HG02943 (cell line): ENCODE data around the gene CCDC74B.
"Not testable (repeated sequence)": the region's sequence is repeated elsewhere in the genome, so short reads cannot be mapped to it uniquely, and the experiment has no call there.

Experiments used
- ATAC-seq: cut with Tn5 transposase; IDR thresholded peaks from one replicate; pipeline ENCODE4 v1.9.1; 2021; ENCODE audit warnings: mild to moderate bottlenecking, low read depth, moderate library complexity; ENCODE audit not compliant: unreplicated experiment

CCDC74B gene

DNA sequence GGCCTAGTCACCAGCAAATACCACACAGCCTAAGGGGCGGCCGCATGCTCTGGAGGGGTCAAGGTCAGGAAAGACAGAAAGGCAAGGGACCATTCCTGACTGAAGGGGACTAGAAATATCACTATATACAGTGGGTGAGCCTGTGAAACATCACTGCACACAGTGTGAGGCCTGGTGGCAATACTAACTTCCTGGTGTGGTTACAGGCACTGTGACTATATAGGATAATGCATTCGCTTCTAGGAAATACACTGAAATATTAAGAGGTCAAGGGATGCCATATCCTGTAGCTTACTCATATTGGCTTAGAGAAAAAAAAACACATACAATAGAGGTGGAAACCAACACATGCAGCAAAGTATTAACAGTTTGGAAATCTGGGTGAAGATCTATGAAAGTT, 24.3 kb upstream of the CCDC74B start:
- ATAC-seq: not testable (repeated sequence)

GRCh38 chr2:130166611-130167010, 21.7 kb upstream of the CCDC74B start:
- not testable (repeated sequence) for ATAC-seq

DNA sequence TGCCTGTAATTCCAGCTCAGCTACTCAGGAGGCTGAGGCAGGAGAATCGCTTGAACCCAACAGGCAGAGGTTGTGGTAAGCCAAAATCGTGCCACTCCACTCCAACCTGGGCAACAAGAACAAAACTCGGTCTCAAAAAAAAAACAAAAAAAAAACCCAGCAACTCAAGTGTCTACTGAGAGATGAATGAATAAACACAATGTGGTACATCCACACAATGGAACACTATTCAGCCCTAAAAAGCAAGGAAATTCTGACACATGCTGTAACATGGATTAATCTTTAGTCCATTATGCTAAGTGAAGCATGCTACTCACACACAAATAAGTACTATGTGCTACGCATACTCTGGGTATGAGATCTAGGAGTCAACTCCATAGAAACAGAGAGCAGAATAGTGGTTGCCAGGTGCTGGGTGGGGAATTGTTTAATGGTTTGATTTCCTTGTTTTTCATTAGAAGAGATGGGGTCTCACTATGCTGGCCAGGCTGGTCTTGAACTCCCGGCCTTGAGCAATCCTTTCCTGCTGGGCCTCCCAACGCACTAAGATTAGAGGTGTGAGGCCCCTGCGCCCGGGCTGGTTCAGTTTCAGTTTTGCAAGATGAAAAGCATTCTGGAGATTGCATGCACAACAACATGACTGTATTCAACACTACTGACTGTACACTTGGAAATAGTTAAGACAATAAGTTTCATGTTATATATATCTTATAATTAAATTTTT, 20.5 kb upstream of the CCDC74B start:
- ATAC-seq: no peak

DNA sequence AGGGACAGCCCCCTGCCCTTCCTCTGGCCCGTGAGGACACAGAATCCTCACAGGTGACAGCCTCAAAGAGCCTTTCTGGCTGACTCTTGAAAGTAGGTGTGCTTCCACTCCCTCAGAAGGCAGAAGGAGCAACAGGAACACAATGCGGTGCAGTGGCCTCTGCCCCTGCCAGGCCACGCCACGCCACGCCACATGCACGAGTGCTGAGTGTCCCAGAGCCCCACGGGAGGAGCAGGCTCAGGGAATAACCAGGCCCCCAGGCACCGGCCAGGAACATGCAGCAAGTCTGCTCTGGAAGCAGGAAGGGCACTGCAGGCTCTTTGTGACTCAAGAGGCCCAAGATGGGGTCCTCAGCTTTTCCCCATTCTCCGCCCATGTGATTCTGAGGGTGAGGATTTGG, 18.1 kb upstream of the CCDC74B start:
- ATAC-seq: no peak

GRCh38 chr2:130162486-130162885, 17.6 kb upstream of the CCDC74B start:
- not testable (repeated sequence) for ATAC-seq

DNA sequence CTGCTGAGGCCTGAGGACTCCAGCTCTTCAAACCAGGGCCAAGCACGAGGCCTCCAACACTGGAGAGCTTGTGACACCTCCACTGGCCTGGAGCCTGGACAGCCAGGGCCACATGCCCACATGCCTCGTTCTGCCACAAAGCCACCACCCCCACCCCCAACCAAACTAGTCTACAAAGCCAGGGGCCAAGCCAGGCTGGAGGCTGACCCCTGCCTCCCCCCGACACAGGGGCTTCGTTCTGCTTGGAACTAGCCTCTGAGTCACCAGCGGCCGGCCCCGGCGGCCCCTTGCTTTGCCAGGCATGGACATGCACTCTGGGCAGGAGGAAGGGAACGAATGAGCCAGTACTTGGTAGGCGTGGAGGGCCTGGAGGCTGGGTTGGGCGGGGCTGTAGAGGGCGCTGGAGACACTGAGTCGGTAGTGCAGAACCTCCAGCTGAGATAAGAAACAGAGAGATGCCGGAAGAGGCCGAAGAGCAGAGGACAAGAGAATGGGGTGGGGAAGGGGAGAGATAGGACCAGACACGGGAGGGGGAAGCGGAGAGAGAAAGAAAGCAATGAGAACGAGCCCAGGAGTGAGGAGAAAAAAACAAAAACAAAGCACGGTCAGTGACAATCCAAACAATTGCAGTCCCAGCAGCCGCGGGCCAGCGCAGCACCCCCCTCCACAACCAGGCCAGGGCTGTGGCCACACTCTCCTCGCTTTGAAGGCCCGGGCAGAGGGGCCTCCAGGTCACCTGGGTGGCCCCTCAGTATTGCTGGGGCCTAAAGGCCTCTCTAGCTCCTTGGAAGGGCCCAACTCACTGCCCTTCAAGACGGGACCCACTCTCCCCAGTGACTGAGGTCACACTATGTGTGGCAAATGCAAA, 16.2 kb upstream of the CCDC74B start:
- not testable (repeated sequence) for ATAC-seq

DNA sequence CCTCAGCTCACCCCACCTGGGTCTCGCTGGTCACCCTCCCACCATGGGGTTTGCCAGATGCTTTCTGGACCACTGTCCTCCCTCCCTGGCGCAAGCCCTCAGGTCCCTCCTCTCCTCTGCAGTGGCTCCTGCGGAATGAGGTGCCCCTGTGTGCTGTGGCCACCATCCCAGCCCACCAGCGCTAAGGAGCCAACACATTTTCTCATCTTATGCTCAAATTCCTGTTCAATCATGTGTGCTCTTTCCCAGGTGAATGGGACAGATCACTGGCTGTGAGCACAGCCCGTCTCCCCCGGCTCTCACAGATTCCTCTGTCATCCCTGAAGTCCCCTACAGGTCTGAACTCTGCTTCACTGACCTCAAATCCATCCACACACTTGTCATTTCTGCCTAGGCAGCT, 15.2 kb upstream of the CCDC74B start:
- no peak for ATAC-seq

GRCh38 chr2:130159376-130159775, 14.5 kb upstream of the CCDC74B start:
- ATAC-seq: not testable (repeated sequence)

GRCh38 chr2:130158631-130159030, 13.7 kb upstream of the CCDC74B start:
- no peak for ATAC-seq

- ATAC-seq: peak; percentile 80
Measured at GRCh38 chr2:130157825-130158514, 13.1 kb upstream of the CCDC74B start.

- ATAC-seq: peak; percentile 46
Measured at GRCh38 chr2:130157354-130157753, 12.4 kb upstream of the CCDC74B start.

DNA sequence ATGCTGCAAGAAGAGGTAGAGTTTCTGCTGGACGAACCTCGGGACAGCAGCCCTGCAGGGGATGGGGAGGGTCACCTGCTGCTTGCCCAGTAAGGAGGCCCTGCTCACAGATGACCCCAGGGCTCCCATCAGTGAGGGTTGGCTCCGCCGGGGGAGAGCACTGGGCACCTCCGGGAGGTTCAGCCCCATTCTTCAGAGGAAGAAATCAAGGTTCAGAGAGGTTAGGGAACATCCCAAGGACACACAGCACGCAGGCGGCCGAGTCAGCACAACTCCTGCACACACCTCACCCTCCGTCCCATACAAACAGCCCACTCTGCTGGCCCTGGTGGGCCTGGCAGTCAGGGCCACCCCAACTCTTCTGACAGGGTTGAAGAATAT, 11.7 kb upstream of the CCDC74B start:
- no peak for ATAC-seq

DNA sequence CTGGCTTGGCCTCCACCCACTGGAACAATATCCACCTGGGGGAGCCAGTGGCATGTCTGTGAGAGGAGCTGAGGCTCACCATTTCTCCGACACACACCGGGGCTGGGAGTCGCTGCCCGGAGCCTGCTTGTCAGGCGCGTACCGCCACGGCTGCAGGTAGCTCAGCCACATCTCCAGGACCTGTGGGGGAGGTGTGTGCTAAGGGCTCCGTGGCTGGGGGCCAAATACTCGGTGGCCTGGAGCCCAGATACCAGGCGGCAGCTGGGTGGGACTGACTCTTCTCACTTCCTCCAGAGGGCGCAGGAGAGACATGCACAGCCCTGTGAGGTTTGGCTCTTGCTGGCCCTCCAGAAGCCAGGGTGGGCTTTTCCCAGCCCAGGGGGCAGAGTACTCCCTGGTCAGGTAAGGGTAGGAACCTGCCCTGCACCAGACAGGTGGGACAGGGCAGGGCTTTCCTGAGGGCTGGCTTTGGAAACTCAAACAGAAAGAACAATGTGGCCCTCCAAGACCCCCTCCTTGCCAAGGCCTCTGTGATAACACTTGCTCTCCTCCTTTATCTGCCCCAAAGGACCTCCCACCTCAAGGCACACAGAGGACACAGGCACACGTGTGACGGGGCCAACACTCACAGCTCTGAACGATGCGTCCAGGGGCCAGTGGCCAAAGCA, 11.2 kb upstream of the CCDC74B start:
- ATAC-seq: not testable (repeated sequence)

- no peak for ATAC-seq
Measured at GRCh38 chr2:130154773-130155765, 10.2 kb upstream of the CCDC74B start.

DNA sequence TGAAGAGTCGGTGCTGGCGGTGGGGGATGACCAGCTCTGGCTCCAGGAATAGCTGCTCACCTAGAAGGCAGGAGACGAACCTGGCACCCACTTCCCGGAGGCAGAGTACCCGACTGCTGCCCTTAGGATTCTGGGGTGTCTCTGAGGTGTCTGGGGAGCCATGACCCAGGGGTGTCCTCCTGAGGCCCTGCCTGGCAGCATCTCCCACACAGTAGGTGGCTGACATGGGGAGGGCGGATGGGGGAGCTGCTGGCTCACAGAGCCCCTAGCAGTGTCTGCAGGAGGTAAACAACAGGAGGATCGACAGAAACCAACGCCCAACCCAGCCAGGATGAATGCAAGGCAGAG, 9.5 kb upstream of the CCDC74B start:
- ATAC-seq: not testable (repeated sequence)

DNA sequence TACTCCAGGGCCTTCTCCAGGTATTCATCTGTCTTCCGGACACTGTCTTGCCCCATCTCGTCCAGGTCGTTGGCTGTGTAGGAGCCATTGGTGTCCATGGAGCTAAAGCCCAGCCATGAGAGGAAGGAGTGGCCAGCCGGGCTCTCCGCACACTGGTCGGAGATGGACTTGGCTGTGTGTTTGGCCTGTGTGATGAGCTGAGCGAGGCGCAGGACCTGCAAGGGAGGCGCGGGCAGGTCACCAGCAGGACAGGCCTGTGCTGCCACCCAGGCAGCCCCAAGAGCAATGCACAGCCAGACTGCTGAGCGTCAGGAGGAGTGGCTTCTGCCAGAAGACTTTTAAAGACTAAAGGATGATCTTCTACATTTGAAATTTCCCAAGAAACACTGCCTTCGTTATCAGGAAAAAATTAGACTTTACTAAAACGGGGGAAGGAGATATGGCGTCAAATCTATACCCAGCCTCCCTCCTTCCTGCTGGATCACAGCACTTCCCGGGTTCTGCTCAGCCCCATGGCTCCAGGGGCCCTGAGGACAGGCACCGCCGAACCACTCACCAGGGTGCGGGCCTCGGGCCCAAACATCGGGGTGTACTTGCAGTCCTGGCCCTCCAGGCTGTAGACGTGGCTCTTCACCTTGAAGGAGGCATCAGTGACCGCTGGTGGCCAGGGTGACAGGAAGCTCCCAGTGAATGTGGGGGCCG, 9.0 kb upstream of the CCDC74B start:
- ATAC-seq: not testable (repeated sequence)

DNA sequence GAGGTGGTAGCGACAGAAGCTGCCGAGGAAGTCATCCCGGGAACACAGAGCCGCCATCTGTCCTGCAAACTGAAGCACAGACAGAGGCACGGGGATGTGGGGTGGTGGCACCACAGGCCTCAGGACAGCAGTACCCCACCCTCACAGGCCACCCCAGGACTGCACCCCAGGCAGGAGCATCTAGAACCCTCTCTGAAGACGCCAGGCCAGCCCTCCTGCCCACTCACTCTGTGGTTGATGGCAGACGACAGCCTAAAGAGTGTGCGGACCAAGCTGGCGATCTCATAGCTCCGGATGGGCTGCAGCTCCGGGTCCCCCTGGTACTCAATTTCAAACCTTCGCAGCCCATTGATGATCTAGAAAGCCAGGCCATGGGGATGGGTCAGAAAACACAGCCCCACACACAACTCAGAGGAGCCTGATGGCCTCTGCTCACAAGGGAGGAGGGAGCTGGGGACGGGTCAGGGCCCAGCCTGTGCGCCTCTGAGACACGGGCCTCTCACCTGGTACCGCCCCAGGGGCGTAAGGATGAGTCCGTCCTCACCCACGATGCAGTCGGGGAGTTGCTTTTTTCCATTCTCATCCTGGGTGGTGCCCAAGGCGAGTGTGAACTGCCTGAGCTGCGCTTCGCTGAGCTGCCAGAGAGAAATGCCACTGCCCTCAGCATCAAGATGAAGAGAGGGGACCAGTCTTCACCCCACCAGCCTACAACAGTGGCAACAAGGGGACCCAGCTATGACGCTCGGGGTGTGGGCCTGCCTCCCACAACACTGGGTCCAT, 8.1 kb upstream of the CCDC74B start:
- ATAC-seq: no peak

- not testable (repeated sequence) for ATAC-seq
Measured at GRCh38 chr2:130152136-130152815, 7.4 kb upstream of the CCDC74B start.
